Activated T-helper 17 cell treated with anti-CD3 and anti-CD28 coated beads, Interleukin-2, amount 50 U/mL, for 72 hours (primary cell): ENCODE measurements around the gene CDH13. TPM values are rescaled to one million over a fixed set of nuclear protein-coding genes. Genes with fewer than 3 reads are reported as not detected.

Experiments used
- ATAC-seq: fragments of 150-1000 bp; cut with Tn5 transposase; replicated peaks from 2 replicates; pipeline ENCODE4 v1.10.0; 2021; ENCODE audit warnings: mild to moderate bottlenecking, moderate library complexity
- H3K27ac Mint-ChIP-seq: one replicate; pipeline ENCODE4 v1.8.0; 2022; ENCODE audit warnings: mixed read lengths
- H3K27me3 Mint-ChIP-seq: one replicate; pipeline ENCODE4 v1.8.0; 2022; ENCODE audit warnings: mixed read lengths
- H3K36me3 Mint-ChIP-seq: one replicate; pipeline ENCODE4 v1.8.0; 2022; ENCODE audit warnings: low read depth, mild to moderate bottlenecking, mixed read lengths
- H3K4me1 Mint-ChIP-seq: one replicate; pipeline ENCODE4 v1.8.0; 2022; ENCODE audit warnings: mixed read lengths
- H3K4me3 Mint-ChIP-seq: one replicate; pipeline ENCODE4 v1.8.0; 2022; ENCODE audit warnings: mild to moderate bottlenecking, mixed read lengths
- H3K9me3 Mint-ChIP-seq: one replicate; pipeline ENCODE4 v1.8.0; 2022; ENCODE audit warnings: mixed read lengths
- total RNA-seq, 2 donors: library from RNA; stranded (reverse); gene quantifications; one replicate each; pipeline ENCODE4 v1.2.3, GENCODE V29; 2022

Gene CDH13
- total RNA-seq, 2 donors from 2014 or later: not detected

GRCh38 chr16:82741073-82741615 lies 114.4 kb downstream of the CDH13 start:
- Mint-ChIP-seq H3K27ac (no peak overlapping the region), H3K4me1 (no peaks in the 10 kb centered on the region), H3K4me3 (no peak overlapping the region), H3K9me3 (no peaks in the 10 kb centered on the region), H3K27me3 (peaks cover 31% of the 10 kb centered on the region), H3K36me3 (no peaks in the 10 kb centered on the region)
- ATAC-seq: no peak

DNA sequence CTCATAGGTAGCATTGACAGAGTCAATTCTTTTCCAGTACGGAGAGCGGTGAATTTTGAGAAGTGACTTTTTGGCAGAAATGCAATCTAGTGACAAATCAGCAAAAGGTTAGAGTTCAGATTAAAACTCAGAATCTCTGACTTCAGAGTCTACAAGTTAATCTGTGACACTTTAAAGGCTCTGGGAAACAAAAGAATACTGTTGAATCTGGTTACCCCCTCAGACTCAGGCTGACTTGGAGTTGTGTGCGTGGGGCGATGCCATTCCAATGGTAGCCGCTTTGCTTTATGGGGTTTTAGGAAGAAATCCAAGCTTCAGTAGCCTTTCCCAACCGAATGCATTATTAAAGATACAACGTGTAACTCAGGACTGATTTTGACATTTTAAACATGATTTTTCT lies 118.2 kb downstream of the CDH13 start:
- Mint-ChIP-seq H3K4me1 (no peaks in the 10 kb centered on the region), H3K9me3 (no peaks in the 10 kb centered on the region), H3K36me3 (no peaks in the 10 kb centered on the region), H3K27ac (no peak overlapping the region), H3K4me3 (no peak overlapping the region), H3K27me3 (peaks cover 37% of the 10 kb centered on the region)
- ATAC-seq: no peak

DNA sequence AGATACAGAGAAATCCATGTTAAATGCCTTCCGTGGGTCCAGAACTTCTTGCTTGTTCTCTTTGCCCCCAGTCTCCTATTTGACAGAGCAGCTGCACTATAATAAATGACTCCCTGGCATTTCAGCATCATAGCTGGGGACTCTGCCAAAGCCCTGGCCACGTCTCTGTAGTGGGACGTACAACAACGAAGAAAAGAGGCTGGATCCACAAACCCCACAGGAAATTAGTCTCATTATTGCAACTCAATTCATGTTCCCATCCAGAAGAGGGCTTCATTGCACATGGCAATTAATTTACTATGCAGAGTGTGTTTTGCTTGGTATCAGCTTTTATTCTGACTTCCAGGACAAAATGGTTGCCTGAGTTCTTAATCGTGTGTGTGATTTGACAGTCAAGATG lies 121.3 kb downstream of the CDH13 start:
- Mint-ChIP-seq H3K9me3 (no peaks in the 10 kb centered on the region), H3K36me3 (no peaks in the 10 kb centered on the region), H3K4me3 (no peak overlapping the region), H3K27me3 (peaks cover 41% of the 10 kb centered on the region), H3K27ac (no peak overlapping the region), H3K4me1 (no peaks in the 10 kb centered on the region)
- ATAC-seq: no peak

- Mint-ChIP-seq H3K27ac (no peak overlapping the region), H3K4me3 (no peak overlapping the region), H3K9me3 (no peaks in the 10 kb centered on the region), H3K36me3 (no peaks in the 10 kb centered on the region), H3K27me3 (peaks cover 28% of the 10 kb centered on the region), H3K4me1 (no peaks in the 10 kb centered on the region)
- no peak for ATAC-seq
Observed at GRCh38 chr16:82750068-82750467, 123.3 kb downstream of the CDH13 start.

DNA sequence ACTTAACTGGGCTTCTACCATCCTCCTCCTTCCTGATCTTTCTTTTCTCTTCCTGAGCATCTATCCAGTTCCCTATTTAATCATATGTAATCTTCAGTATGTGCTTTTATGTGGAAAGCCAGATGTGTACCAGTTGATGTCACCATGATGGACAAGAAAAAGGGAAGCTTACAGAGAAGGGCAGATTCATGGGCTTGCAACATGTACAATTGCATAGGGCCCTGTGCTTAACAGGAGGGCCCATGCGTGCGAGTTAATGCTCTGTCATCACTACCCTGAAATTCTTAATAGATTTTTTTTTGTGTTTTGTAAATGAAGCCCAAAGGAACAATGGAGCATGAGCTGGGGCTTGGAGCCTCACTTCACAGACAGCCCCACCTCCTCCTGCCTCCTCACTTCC lies 124.3 kb downstream of the CDH13 start:
- Mint-ChIP-seq H3K36me3 (no peaks in the 10 kb centered on the region), H3K27ac (no peak overlapping the region), H3K9me3 (no peaks in the 10 kb centered on the region), H3K4me3 (no peak overlapping the region), H3K4me1 (no peaks in the 10 kb centered on the region), H3K27me3 (peaks cover 27% of the 10 kb centered on the region)
- ATAC-seq: no peak

- no peaks in the 10 kb centered on the region for H3K4me1 Mint-ChIP-seq
- no peak for ATAC-seq
- no peaks in the 10 kb centered on the region for H3K9me3 Mint-ChIP-seq
- H3K4me3 Mint-ChIP-seq: no peak overlapping the region
- peaks cover 27% of the 10 kb centered on the region for H3K27me3 Mint-ChIP-seq
- no peak overlapping the region for H3K27ac Mint-ChIP-seq
- no peaks in the 10 kb centered on the region for H3K36me3 Mint-ChIP-seq
Observed at GRCh38 chr16:82752172-82752571, 125.4 kb downstream of the CDH13 start.

DNA sequence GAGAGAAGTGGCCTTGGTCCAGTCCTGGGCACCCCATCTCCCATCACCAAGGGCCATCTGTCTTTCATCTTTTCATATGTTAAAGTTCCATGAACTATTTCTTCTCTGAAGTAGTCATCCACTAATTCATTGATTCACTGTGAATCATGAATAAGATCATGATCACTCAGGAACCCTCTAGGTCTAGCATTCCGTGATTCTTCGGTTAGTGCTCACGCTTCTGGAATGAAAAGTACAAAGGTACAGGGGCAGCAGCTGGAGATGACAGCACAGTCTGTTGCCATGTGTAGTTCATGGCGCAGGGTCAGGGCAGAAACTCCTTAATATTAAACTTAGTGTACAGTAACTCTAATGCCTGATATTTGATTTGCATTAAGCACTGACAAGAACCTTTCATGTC lies 127.1 kb downstream of the CDH13 start:
- Mint-ChIP-seq H3K27me3 (peaks cover 20% of the 10 kb centered on the region), H3K9me3 (no peaks in the 10 kb centered on the region), H3K4me3 (no peak overlapping the region), H3K4me1 (no peaks in the 10 kb centered on the region), H3K36me3 (no peaks in the 10 kb centered on the region), H3K27ac (no peak overlapping the region)
- no peak for ATAC-seq

GRCh38 chr16:82754716-82755513 lies 128.1 kb downstream of the CDH13 start:
- no peak overlapping the region for H3K27ac Mint-ChIP-seq
- H3K4me1 Mint-ChIP-seq: no peaks in the 10 kb centered on the region
- H3K9me3 Mint-ChIP-seq: no peaks in the 10 kb centered on the region
- ATAC-seq: no peak
- H3K4me3 Mint-ChIP-seq: no peak overlapping the region
- H3K36me3 Mint-ChIP-seq: no peaks in the 10 kb centered on the region
- H3K27me3 Mint-ChIP-seq: peaks cover 13% of the 10 kb centered on the region

DNA sequence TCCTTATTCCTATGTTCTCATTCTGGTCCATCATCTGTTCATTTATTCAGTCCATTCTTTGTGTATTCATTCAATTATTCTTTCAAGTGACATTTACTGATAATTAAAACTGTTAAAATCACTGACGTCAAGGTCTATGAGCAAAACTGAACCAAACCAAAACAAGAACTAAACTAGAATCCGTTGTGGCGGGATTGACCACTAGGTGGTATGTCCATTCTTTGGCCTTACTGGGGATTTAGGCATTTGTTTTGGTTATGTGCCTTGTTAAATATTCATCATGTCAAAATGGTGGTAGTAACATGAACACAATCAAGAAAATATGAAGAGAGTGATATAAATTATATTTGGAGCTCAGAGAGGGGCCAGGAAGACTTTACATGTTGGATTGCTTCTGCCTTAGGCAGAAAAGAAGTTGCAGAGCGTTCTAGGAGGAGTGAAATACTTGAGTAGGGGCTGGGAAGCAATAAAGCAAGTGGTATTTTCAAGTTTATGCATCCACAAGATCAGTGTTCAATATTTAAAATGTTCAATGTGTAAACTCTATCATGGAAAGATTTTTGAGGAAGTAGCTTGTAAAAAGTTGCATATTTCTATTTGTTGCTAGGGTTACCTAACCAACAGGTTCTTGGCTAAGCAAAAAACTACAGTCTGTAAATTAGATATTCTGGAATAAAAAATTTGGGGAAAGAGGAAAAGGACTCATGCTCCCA lies 129.0 kb downstream of the CDH13 start:
- no peaks in the 10 kb centered on the region for H3K36me3 Mint-ChIP-seq
- no peak overlapping the region for H3K27ac Mint-ChIP-seq
- H3K4me3 Mint-ChIP-seq: no peak overlapping the region
- H3K27me3 Mint-ChIP-seq: peaks cover 7% of the 10 kb centered on the region
- no peaks in the 10 kb centered on the region for H3K9me3 Mint-ChIP-seq
- no peaks in the 10 kb centered on the region for H3K4me1 Mint-ChIP-seq
- no peak for ATAC-seq

DNA sequence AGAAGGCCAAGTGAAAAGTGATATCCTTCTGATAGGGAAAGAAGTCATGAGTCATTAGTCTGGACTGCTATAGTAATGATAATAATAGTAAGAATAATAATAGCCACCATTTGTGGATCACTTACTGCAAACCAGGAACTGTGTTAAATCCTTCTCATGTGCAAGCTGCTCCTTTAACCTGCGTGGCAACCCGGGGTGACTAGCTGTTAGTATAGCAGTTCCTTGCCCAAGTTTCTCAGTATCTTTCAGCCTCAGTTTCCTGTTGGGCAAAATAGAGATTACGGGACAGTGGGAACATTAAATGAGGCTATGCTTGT lies 129.5 kb downstream of the CDH13 start:
- Mint-ChIP-seq H3K9me3 (no peaks in the 10 kb centered on the region), H3K36me3 (no peaks in the 10 kb centered on the region), H3K27me3 (peaks cover 2% of the 10 kb centered on the region), H3K27ac (no peak overlapping the region), H3K4me3 (no peak overlapping the region), H3K4me1 (no peaks in the 10 kb centered on the region)
- no peak for ATAC-seq

DNA sequence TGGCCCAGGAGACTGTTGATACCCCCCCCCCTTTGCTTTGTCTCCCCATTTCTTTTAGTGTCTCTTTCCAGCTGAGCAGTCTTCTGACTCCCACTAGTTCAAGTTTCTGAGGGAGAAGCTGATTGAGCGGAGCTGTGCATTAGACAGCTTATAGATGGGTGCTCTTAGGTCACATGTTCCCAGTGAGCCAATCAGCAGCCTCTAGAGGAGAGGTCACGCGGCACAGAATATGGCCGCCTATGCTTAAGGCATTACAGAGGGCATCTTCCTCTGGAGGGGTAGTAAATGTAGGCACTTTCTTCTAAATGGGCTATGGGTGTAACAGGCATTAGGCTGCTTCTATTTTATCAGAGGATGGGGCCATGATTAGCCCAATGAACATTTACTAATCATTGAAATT lies 131.6 kb downstream of the CDH13 start:
- Mint-ChIP-seq H3K27ac (no peak overlapping the region), H3K4me3 (no peak overlapping the region), H3K27me3 (no peaks in the 10 kb centered on the region), H3K9me3 (no peaks in the 10 kb centered on the region), H3K4me1 (no peaks in the 10 kb centered on the region), H3K36me3 (no peaks in the 10 kb centered on the region)
- no peak for ATAC-seq

GRCh38 chr16:82758904-82759303 lies 132.1 kb downstream of the CDH13 start:
- no peaks in the 10 kb centered on the region for H3K9me3 Mint-ChIP-seq

GRCh38 chr16:82761236-82761635 lies 134.5 kb downstream of the CDH13 start:
- H3K4me3 Mint-ChIP-seq: no peak overlapping the region
- H3K36me3 Mint-ChIP-seq: no peaks in the 10 kb centered on the region
- no peaks in the 10 kb centered on the region for H3K4me1 Mint-ChIP-seq
- H3K27ac Mint-ChIP-seq: no peak overlapping the region
- no peak for ATAC-seq
- no peaks in the 10 kb centered on the region for H3K9me3 Mint-ChIP-seq
- no peaks in the 10 kb centered on the region for H3K27me3 Mint-ChIP-seq

More at GRCh38 chr16:82758904-82759303, 132.1 kb downstream of the CDH13 start:
- Mint-ChIP-seq H3K27me3 (no peaks in the 10 kb centered on the region), H3K4me1 (no peaks in the 10 kb centered on the region), H3K4me3 (no peak overlapping the region), H3K36me3 (no peaks in the 10 kb centered on the region), H3K27ac (no peak overlapping the region)
- ATAC-seq: no peak

DNA sequence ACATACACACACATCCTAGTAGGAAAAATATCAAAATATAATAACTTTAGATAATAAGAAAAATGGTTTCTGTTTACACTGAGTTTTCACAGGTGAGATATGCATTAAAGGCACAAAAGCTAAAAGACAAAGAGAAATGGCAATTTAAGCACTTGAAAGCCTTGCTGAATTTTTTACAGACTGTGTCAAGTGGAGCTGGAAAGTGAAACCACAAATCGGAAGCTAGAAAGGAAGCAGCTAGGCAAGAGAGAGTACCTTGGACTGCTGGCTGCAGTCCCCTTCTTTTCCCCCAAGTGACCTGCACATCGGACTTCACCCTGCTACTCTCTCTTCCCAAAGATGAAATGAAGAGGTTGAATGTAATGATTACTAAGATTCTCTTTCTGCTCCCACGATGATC lies 135.1 kb downstream of the CDH13 start:
- no peak overlapping the region for H3K4me3 Mint-ChIP-seq
- no peaks in the 10 kb centered on the region for H3K4me1 Mint-ChIP-seq
- peaks cover under 1% of the 10 kb centered on the region for H3K27me3 Mint-ChIP-seq
- no peak overlapping the region for H3K27ac Mint-ChIP-seq
- no peaks in the 10 kb centered on the region for H3K36me3 Mint-ChIP-seq
- no peaks in the 10 kb centered on the region for H3K9me3 Mint-ChIP-seq
- ATAC-seq: no peak

DNA sequence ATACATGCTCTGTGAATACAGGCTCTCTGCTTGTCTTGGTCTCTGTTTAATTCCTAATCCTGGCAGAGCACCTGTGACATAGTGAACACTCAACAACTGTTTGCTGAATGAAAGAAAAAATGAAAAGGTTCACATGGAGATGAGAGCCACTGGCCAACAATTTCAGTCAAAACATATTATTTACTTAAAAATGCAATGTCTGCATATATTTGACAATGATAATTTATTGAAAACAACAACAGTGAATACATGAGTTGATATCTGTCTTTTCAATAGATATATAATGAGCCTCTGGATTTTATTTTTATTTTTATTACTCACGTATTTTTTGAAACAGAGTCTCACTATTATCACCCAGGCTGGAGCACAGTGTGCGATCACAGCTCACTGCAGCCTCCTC lies 136.6 kb downstream of the CDH13 start:
- H3K27ac Mint-ChIP-seq: no peak overlapping the region
- no peaks in the 10 kb centered on the region for H3K9me3 Mint-ChIP-seq
- ATAC-seq: no peak
- no peak overlapping the region for H3K4me3 Mint-ChIP-seq
- no peaks in the 10 kb centered on the region for H3K36me3 Mint-ChIP-seq
- H3K27me3 Mint-ChIP-seq: peaks cover 11% of the 10 kb centered on the region
- no peaks in the 10 kb centered on the region for H3K4me1 Mint-ChIP-seq
